ENCODE measurements around the gene TRERF1. TPM values are rescaled to one million over a fixed set of nuclear protein-coding genes. Genes with fewer than 3 reads are reported as not detected.
"Not testable (repeated sequence)": the region's sequence is repeated elsewhere in the genome, so short reads cannot be mapped to it uniquely, and the experiment has no call there.

Gene TRERF1
- polyA plus RNA-seq, 1 donor = 7.6 TPM

DNA sequence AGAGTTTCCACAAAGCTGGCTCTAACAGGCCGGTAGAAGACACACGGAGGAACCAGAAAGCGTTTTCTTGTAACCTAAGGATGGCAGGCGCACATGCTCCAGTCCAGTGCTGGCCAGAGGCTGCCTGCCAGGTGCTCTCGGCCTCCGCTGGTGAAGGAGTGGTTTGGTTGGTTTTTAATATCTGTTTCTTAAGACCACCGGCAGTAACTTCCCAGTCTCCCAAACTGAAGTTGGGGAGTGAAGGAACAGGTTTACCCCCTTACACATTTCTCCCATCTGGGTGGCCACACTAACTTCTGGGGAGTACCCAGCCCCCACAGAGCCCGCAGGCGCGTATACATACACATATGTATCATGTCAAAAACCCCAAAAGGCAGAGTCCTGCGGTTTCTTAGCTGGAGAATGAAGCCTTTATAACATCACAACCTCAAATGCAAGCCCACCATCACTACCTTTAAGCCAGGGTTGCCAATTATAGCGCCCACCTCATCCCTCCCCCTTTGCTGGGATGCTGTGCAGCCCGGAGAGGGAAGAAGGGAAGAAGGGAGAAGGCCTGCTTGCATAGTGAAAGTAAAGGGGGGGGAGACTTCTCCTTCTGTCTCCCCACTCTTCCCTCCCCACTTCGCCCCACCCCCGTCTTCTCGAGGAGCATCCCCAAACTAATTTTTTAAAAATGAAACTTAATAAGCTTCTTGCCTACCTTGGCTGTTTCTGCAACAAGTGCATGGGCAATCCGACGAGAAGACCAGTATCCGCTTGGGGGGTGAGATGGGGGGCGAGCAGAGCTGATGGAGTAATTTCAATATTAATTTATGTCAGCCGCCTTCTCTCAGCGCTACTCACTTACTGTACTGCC lies 1.0 kb downstream of the TRERF1 start:
- DNase-seq (ENCODE audit: low read depth) = no peak

DNA sequence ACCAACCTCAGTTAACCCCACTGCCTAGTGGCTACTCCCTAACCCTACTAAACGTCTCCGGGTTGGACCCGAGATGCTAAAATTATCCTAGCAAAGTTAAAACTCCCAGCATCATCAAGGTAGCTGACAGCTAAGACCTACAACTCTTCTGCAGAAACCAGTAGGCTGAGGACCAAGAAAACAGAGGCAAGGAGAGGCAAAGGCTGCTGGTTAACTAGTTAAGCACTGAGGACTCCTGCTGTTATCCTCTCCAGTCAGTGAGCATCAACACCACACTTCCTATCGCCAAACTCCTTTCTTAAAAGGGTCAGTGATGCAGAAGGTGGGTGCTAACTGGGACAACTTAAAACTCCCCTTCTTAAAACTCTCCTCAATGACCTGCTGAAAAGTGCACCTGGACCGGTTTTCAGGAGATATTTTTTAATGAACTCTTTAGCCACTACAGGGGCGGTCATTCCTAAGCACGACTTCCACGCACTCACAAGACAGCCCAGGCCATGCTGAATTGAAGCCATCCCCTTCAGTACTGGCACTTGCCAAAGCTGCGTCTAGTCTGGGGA lies 1.7 kb downstream of the TRERF1 start:
- DNase-seq (ENCODE audit: low read depth) = no peak

DNA sequence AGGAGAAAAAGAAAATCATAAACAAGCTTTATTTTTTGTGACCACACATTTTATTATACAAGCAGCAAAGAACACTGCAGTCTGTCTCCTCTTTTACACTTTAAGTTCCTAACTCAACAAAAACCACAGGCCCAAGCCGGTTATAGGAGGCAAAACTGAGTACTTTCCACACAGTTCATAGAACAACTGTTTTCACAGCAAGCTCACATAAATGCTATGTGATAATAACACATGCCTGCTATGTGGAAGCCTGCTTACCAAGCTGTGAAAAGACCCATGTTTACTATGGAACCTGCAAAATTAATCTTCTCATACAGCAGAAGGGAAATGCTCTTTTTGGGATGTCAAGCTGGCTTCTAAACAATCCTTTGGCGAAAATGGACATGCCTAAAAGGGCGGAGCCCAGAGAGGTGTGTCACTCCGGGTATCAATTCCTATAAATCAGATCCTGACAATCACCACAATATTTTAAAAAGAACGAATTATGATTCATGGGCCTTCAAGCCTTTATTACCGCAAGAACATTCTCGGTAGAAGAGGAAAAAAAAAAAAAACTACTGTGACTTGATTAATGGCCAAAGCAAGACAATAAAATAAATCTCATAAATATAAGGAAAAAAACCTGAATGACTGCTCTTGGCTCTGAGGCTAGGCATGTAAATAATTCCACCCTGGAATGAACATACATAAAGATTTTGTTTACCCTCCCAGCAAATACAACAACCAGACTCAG lies 2.6 kb downstream of the TRERF1 start:
- no peak for DNase-seq (ENCODE audit: low read depth)

DNA sequence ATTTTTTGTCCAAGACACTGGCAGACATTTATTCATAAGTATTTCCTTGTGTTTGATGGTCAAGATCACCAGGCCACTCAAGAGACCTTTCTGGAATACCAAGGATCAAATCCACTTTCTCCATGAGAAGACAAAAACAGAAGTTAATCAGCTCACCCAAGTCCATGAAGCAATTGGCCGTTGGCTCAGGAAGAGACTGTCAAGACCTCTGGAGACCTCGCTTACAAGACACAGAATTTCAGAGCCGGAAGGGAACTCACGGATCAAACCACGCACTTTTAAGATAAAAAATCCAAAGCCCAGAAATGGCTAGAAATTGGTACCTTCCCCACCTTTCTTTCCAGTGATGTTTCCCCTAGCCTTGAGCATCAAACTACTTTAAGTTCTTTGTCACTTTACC lies 3.3 kb downstream of the TRERF1 start:
- no peak for DNase-seq (ENCODE audit: low read depth)

DNA sequence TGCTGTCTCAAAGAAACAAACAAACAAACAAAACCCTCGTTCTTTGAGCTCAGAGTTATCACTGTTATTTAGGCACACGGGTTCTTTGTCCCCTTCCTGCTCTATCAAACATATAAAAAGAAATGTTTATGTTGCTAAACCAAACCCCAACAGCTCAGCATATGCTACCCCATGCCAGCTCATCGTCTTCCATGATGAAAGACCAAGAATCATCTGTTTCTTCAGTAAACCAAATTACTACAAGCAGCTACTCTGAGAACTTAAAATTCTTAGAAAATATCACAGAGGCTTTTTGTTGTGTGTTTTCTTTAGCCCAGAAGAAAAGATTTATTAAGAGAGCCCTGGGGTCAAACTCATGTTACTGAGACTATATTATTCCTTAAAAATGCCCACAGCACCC lies 4.7 kb downstream of the TRERF1 start:
- no peak for DNase-seq (ENCODE audit: low read depth)

DNA sequence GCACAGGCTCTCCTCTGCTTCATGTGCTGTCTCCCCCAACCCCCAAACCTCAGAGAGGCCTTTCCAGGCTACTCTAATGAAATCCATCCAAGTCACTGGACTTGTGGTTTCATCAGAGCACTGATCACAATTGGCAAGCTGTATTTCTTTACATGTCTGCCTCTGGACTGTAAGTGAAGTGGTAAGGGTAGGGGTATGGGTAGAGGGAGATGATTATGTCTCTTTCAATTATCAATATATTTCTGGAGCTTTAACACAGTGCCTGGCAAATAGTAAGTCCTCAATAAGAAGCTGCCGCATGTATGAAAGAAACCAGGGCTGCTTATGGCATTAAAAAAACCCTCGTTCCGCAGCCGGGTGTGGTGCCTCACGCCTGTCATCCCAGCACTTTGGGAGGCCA lies 5.4 kb downstream of the TRERF1 start:
- no peak for DNase-seq (ENCODE audit: low read depth)

DNA sequence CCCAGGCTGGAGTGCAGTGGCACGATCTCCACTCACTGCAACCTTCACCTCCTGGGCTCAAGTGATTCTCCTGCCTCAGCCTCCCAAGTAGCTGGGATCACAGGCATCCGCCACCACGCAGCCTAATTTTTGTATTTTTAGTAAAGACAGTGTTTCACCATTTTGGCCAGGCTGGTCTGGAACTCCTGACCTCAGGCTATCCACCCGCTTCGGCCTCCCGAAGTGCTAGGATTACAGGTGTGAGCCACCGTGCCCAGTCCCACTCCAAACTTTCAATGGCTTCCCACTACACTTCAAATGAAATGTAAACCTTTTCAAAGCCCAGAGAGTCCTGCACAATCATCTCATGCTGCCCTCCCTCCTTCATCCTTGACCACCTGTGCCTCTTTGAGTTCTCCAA lies 5.8 kb downstream of the TRERF1 start:
- not testable (repeated sequence) for DNase-seq (ENCODE audit: low read depth)

DNA sequence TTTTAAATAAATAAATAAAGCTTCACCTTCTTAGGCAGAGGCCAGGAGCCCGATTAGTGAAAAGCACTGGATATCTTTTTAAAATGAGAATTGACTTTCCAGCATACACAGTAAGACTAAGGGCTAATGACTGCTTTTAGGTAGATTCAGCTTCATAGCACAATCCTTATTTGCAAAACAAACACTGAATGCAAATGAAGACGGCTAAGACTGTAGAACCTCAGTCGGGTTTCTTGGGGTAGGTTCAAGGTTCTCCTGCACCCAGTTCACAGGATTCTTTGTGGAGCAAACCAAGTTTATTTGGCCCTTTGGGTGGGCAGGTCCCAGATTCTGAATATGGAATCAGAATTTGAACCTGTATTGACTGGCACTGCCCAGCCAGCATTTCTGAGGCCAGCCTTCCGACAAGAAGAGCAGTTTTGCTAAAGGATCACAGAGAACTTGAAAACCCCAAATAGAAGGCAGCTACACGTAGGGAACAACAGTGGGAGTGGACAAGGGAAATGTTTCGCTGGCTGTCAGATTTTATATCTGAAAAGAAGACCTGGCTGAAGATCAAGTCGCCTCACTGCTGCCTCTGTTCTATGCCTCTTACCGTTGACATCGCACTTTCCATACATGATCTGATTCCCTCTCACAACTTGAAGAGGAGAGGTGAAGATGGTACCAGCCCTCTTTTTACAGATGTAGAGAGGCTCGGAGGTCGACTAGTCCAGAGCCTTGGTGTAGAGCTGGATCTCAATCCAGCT lies 8.2 kb downstream of the TRERF1 start:
- DNase-seq (ENCODE audit: low read depth) = no peak

DNA sequence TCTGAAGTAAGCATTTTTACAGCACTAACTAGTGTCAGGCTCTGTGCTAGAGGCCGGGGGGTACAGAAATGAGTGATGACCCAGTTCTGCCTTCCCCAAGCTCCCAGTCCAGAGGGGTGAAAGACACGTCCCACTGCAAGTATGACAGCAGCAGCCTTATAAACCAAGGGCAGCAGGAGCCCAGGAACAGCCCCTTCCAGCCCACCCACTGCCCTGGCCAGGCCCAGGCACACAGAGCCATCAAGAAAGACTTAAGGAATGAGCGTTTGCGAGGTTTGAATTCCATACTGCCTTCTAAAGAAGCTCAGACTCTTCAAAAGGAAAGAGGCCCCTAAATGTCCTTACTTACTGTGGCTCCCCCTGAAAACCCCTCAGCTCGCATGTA lies 10.0 kb downstream of the TRERF1 start:
- DNase-seq (ENCODE audit: low read depth) = no peak

DNA sequence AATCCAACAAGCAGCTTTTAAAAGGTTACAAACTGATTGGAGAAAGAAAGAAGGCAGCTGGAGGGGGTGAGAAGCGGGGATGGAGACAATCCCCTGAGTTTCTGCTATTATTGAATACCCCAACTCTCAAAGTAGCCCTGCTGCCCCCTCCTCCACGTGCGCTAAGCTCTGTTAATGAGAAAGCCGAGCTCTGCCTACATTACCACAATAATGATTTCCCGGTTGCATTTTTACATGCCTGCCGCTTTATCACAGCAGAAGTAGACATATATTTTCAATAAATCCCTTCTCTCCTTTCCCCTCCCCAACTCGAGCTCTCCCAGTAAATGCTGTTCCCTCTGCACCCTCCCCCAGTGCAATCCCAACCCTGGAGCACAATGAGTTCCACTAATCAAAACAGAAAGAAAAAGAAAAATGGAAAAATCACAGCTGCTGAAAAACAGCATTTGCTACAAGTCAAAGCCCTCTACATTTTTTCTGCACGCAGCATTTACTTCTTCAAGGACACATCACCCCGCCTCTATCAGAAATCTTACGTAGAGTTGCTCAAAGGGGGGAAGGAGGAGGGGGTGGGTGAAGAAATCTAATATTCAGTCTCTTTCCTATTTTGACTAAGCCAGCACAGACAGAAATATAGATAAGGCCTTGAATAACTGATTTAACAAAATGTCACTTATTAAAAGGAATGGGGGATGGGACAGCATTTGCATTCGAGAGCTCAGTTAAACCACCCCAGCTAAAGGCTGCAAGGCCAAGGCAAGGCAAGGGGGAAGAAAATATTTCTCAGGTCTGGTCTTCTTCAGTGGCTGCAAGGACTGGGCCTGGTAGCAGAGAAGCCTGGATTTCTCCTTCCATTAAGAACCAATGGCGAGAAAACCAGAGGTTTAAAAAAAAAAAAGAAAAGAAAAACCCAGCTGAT lies 10.7 kb downstream of the TRERF1 start:
- no peak for DNase-seq (ENCODE audit: low read depth)

DNA sequence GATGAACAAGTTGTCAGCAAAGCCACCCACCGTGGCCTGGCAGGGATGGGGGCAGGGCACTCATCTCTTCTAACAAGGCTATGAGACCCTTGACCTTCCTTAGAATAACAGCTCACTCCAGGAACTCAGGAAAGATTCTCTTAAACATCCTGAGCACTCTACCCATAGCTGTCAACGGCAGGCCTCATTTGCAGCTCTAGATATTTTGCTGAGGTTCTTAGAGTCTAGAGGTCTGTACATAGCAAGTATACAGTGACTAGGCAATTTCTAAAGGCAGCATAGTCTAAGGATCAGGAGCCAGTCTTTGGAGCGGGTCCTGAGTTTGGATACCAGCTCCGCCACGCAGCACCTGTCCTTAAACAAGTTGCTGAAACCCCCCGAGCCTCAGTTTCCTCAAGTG lies 11.7 kb downstream of the TRERF1 start:
- DNase-seq (ENCODE audit: low read depth) = no peak

DNA sequence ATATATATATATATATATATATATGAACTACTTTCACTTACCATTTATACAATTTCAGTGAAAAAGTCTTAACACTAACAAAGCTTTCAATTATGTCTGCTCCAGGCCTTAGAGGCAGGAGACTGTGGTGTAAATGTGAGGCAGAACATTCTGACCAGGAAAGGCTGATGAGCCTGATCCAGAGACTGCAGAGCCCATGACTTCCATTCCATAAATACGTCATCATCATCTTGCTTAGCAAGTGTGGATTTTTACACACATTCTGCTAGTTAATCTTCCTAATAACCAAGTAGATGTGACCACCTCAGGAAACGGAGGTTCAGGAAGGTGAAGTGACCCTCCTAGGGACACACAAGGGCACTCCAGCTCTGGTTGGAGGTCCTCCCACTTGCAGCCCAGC lies 14.9 kb downstream of the TRERF1 start:
- DNase-seq (ENCODE audit: low read depth) = no peak

DNA sequence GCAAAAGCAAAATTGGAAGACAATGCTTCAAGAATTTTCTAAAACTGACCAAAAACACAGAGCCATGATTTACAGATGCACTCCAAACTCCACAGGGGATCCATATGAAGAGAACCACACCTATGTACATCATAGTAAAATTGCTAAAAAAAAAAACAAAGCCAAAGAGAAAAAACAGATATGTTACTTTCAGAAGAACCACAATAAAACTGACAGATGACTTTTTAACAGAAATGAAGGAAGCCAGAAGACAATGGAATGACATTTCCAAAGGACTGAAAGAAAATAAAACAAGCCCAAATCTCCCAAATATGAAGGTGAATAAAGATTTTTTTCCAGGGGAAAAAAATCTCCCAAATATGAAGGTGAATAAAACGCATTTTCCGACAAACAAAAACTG lies 17.5 kb downstream of the TRERF1 start:
- DNase-seq (ENCODE audit: low read depth) = no peak

DNA sequence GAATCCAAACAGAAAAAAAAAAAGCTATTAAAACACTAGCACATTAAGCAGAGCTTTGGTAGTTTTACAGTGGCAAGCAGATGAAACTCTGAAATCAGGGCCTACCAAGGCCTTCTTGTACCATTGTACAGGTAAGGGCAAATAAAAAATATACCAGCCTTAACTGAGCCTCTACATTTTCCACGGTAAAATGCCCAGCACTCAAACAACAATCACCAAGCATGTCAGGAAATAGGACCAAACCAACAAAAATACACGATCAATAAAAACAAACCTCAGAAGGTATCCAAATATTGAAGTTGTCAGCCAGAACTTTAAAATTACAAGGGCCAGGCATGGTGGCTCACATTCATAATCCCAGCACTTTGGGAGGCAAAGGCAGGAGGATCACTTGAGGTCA lies 18.3 kb downstream of the TRERF1 start:
- no peak for DNase-seq (ENCODE audit: low read depth)

DNA sequence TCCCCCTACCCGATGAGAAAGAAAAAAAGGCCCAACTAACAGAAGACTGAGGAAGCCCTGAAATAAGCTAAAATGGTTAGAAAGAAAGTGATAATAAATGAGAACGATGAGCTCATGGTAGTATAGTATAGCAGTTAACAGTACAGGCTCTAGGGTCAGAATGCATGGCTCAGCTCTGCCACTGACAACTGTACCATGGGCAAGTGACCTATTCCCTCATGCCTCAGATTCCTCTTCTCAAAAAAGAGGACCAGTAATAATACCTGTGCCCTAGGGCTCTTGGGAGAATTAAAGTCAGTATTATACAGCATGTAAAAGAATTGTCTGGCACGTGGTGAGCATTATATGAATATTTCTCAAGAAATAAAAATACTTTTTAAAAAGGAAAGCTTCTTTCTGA lies 19.8 kb downstream of the TRERF1 start:
- DNase-seq (ENCODE audit: low read depth) = no peak

DNA sequence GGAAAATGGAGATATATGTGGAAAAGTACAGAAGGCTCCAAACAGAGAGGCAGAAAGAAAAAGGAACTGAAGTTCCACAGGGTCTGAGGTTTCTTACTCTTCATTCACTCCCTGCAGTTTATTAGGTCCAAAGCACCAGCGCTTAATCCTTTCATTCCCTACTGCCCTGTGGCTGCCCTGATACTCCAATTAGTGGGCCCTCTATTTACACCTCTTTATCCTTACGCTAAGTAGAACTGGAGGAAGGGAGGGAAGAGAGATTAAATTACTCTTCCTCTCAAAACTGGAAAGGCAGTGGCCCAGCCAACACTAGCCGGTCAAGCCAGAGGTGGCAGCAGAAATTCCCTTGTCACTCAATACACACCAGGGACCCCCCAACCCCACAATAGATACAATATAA lies 20.4 kb downstream of the TRERF1 start:
- DNase-seq (ENCODE audit: low read depth) = no peak

DNA sequence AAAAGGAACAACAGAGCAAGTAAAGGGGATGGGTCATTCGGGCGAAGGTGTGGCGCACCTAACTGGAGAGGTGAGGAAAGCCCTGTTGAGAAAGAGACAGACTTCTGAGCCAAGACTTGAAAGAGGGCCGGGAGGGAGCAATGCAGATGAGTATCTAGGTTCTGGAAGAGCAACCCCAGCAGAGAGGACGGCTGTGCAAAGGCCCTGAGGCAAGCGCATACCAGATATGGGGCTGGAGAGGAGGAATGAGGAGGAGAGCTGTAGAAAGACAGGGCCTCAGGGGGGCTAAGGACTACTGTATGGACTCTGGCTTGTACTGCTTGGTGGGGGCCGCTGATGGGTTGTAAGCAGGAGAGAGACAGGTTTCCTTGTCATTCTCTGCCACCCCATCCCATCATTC lies 21.9 kb downstream of the TRERF1 start:
- DNase-seq (ENCODE audit: low read depth) = no peak

DNA sequence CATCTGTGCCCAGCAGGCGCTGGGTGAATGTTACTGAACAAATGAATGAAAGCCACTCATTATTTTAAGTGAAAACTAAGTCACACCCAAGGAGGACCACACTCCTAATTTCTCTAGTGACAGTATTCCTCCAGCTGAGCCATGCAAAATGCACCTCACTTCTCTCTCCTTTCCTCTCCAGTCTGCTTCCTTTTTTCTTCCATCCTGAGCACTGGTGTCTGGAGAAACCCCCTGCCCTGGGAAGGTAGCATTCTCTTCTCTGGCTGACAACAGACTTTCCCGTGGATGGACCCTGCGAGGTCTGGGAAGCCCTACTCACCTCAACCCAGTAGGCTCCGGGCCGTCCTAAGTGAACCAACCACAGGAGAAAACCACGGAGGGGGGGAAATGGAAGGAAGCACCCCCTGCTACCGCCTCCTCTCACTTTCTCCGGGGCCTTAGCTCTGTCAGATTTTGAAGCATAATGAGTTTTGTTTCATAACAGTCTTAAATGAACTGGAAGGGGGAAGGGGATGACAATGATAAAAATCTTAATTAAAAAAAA lies 22.6 kb downstream of the TRERF1 start:
- no peak for DNase-seq (ENCODE audit: low read depth)

DNA sequence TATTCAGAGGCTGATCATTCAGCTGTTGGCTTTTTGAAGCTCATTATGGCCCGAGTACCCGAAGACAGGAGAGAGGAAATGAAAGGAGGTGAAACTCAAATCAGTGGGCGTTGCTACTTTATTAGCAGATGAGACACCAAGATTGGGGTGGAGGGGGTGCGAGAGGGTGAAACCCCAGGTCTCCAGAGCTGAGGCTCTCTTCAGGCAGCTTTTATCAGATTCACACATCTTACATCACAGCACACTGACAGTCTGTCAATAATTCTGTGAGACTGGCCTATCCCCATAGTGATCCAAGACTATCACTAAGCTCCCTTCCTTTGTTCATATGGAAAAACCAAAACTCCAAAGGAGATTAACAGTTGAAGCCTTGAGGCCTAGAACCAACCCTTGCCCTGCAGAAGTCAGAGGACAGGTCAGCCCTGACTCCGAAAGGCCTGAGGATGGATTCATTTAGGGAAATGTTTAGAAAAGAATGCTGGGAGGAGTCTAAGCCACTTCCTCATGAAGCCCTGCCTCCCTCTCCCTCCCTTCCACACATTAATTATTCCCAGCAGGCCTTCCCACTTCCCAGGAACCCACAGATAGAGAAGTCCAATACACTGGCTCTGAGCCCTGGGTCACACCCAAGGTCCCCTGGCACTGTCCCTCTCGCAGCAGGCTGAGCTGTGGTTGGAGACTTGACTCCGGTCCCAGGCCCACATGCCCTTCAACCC lies 23.2 kb downstream of the TRERF1 start:
- DNase-seq (ENCODE audit: low read depth) = no peak

DNA sequence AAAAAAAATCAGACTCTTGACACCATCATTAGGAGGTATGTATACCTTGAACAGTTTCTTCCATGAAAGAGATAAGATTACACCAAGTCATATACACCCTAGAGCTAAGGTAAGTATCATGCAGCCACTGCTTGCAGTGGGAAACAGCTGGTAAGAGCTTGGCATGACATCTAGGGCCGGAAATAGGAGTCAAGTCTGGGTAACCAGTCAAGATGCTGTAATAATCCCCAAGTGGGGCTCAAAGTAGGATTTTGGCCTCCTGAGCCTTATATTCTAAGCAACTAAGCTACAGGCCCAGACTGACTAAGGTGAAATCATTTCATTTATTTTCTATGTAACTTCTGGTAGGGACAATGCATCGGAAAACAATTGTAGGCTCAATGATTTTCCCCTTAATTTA lies 23.9 kb downstream of the TRERF1 start:
- no peak for DNase-seq (ENCODE audit: low read depth)

Measured in forelimb muscle (tissue), 1 donor.